OCI-LY7 (cell line): ENCODE results near the gene SRSF10. TPM values are rescaled to one million over a fixed set of nuclear protein-coding genes. Genes with fewer than 3 reads are reported as not detected.

ENCODE experiments used
- BruUV-seq: library from RNA; stranded (reverse); fragments of 400-500 nt; replicated peaks from 2 replicates; lab custom pipeline; 2021; lab: Mats Ljungman, UMichigan
- CTCF ChIA-PET: fragments of 300-600 bp; sonication (Branson Sonifier 250); formaldehyde crosslinking; loops from one replicate; lab custom pipeline; 2022; ENCODE audit warnings: antibody characterized with exemption; ENCODE audit not compliant: unreplicated experiment; lab: Charles Lee
- POLR2A ChIA-PET: fragments of 300-600 bp; sonication (Branson Sonifier 250); formaldehyde crosslinking; loops from one replicate; lab custom pipeline; 2022; ENCODE audit warnings: antibody characterized with exemption; lab: Charles Lee
- DNase-seq: peaks from one replicate; pipeline ENCODE4 v3.0.0-alpha.2; 2015; ENCODE audit warnings: low spot score
- H2AFZ ChIP-seq: fragments of 200-600 bp; sonication (generic), shearing (Covaris generic); 2 replicates; pipeline ENCODE4 v1.6.1; 2014; ENCODE audit warnings: mild to moderate bottlenecking, antibody characterized with exemption, low read length, moderate library complexity
- H3K27ac ChIP-seq: fragments of 200-600 bp; sonication (generic); 2 replicates; pipeline ENCODE4 v1.5.1; 2014; ENCODE audit warnings: mixed run types, low read depth, mild to moderate bottlenecking, moderate library complexity, low read length, inconsistent platforms; ENCODE audit not compliant: poor library complexity, severe bottlenecking
- H3K36me3 ChIP-seq: fragments of 200-600 bp; sonication (generic); 2 replicates; pipeline ENCODE4 v1.6.1; 2014; ENCODE audit warnings: mild to moderate bottlenecking, antibody characterized with exemption, low read length, moderate library complexity, mixed read lengths; ENCODE audit not compliant: insufficient read depth
- H3K4me1 ChIP-seq: fragments of 200-600 bp; sonication (generic); 2 replicates; pipeline ENCODE4 v1.5.1; 2014; ENCODE audit warnings: mild to moderate bottlenecking, low read length; ENCODE audit not compliant: insufficient read depth, poor library complexity, severe bottlenecking
- H3K4me2 ChIP-seq: fragments of 200-600 bp; sonication (generic); 2 replicates; pipeline ENCODE4 v1.6.1; 2014; ENCODE audit warnings: mild to moderate bottlenecking, low read length
- H3K4me3 ChIP-seq: fragments of 200-600 bp; sonication (generic); 2 replicates; pipeline ENCODE4 v1.5.1; 2014; ENCODE audit warnings: mild to moderate bottlenecking, low read depth, low read length; ENCODE audit not compliant: poor library complexity, severe bottlenecking
- H3K79me2 ChIP-seq: fragments of 200-600 bp; sonication (generic); 2 replicates; pipeline ENCODE4 v1.6.1; 2016; ENCODE audit warnings: low read depth, mild to moderate bottlenecking, low read length, moderate library complexity, mixed read lengths; ENCODE audit not compliant: insufficient read depth
- H3K9me2 ChIP-seq: fragments of 200-600 bp; sonication (generic); 2 replicates; pipeline ENCODE4 v1.6.1; 2016; ENCODE audit warnings: mild to moderate bottlenecking, low read length, mixed read lengths; ENCODE audit not compliant: insufficient read depth
- H3K9me3 ChIP-seq: fragments of 200-600 bp; sonication (generic); 2 replicates; pipeline ENCODE4 v1.6.1; 2014; ENCODE audit warnings: mild to moderate bottlenecking, mixed run types, low read length, mixed read lengths
- H4K20me1 ChIP-seq: fragments of 200-600 bp; sonication (generic); 2 replicates; pipeline ENCODE4 v1.6.1; 2014; ENCODE audit warnings: mild to moderate bottlenecking, antibody characterized with exemption, low read length, moderate library complexity, mixed read lengths; ENCODE audit not compliant: insufficient read depth
- CTCF ChIP-seq: fragments of 200-600 bp; sonication (generic); conservative IDR thresholded peaks from 2 replicates; pipeline ENCODE4 v1.5.1; 2014; ENCODE audit warnings: mild to moderate bottlenecking, antibody characterized with exemption, low read length, moderate library complexity, mixed read lengths
- EZH2phosphoT487 ChIP-seq: fragments of 200-600 bp; sonication (generic); IDR thresholded peaks from 2 replicates; pipeline ENCODE4 v1.6.1; 2018; ENCODE audit warnings: low read depth, borderline replicate concordance, mild to moderate bottlenecking, mixed run types, antibody characterized with exemption, low read length, moderate library complexity, mixed read lengths
- intact Hi-C: fragments of 100-400 bp; cut with micrococcal nuclease; formaldehyde crosslinking; loops from one replicate; pipeline ENCODE4 v1.10.0; 2022; ENCODE audit not compliant: unreplicated experiment
- total RNA-seq, 2 experiments: library from RNA; depleted of rRNA in 1 of 2; stranded (reverse); fragments of >200 nt in 1 of 2; shearing (Covaris generic) in 1 of 2; gene quantifications; 2 replicates each; pipeline ENCODE4 v1.2.3, GENCODE V29; 2014 to 2022

Gene SRSF10
- total RNA-seq, 2 experiments from 2014 or later: 229 to 335 TPM

DNA sequence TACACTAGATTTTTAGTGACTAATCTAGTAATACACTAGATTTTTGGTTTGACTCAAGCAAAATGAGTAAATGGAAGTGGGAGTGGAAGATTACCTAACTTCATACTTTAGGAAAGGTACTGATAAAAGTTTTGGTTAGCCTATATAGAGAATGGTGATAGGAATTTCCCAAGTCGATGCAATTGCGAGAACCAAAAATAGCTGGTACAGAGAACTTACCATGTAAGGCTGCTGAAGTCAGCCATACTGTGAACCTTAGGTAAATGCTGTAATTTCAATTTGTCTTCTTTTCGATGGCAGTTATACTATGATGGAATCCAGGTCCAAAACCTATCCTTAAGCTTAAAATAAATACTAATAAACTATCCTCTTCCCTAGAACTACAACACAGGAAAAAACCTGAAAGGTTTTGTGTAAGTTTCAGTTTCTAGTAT lies 15.9 kb downstream of the SRSF10 start:
- Histone ChIP-seq H3K9me2 (no peaks in the 10 kb centered on the region), H2AFZ (no peak overlapping the region), H3K27ac (peak overlapping the region; percentile 55), H4K20me1 (peaks cover 24% of the 10 kb centered on the region; the same call in 1 of the 2 replicates), H3K4me2 (peak overlapping the region; percentile 43), H3K36me3 (peaks cover 86% of the 10 kb centered on the region), H3K79me2 (peaks cover 87% of the 10 kb centered on the region), H3K4me3 (no peak overlapping the region), H3K9me3 (no peaks in the 10 kb centered on the region), H3K4me1 (peaks cover 49% of the 10 kb centered on the region)
- ChIA-PET CTCF (no interaction called here), POLR2A (interaction anchor here (0.5 to 2.5 kb wide), 4 partner anchors 9 to 480 kb away, joined by 3 to 16 read pairs (median 6); no protein-coding TSS in a partner anchor)
- intact Hi-C loops: no loop called here
- BruUV-seq: no TSS peak
- DNase-seq: no peak
- TF ChIP-seq CTCF (no peak), EZH2phosphoT487 (no peak)

DNA sequence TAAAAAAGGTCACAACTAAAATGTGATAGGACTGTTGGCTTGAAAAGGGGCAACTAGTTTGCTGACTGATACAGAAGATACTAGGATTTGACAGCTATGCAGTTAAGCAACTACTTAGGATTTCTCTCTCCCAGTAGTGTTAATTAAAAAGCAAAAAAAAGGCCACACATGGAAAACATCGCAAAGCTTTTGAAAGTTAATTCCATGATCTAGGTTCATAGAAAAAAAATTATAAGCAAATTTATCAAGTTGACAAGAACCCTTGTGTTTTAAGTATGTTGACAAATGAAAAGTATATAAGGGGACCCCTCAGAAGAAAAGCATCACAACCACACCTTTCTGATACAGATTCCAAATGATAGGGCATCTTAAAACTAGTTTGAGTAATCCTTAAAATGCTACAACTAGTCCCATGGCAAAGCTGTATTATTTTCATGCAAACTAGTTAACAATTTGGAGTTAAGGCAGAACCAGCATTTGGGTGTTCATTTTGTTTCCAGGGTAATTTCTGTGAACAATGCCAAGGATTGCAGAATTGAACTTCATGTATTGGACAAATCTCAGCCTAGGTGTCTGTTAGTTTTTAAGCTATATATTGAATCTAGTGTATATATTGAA lies 16.4 kb downstream of the SRSF10 start:
- H3K4me2 ChIP-seq: peak overlapping the region; percentile 43; the same call in 1 of the 2 replicates
- POLR2A ChIA-PET: interaction anchor here (0.5 to 2.5 kb wide), 5 partner anchors 8 to 479 kb away, joined by 3 to 16 read pairs (median 4); partner anchors contain the start of gene SRSF10
- H3K36me3 ChIP-seq: peaks cover 81% of the 10 kb centered on the region
- H4K20me1 ChIP-seq: peaks cover 24% of the 10 kb centered on the region; the same call in 1 of the 2 replicates
- no peak overlapping the region for H3K4me3 ChIP-seq
- no peak for DNase-seq
- no peak overlapping the region for H2AFZ ChIP-seq
- intact Hi-C loops: no loop called here
- CTCF ChIA-PET: no interaction called here
- H3K27ac ChIP-seq: peak overlapping the region; percentile 55
- no TSS peak for BruUV-seq
- no peaks in the 10 kb centered on the region for H3K9me2 ChIP-seq
- TF ChIP-seq EZH2phosphoT487 (no peak), CTCF (no peak)
- H3K4me1 ChIP-seq: peaks cover 50% of the 10 kb centered on the region
- no peaks in the 10 kb centered on the region for H3K9me3 ChIP-seq
- H3K79me2 ChIP-seq: peaks cover 82% of the 10 kb centered on the region
